Measurements from ENCODE around the gene CDKN1C. TPM values are rescaled to one million over a fixed set of nuclear protein-coding genes. Genes with fewer than 3 reads are reported as not detected.

Gene CDKN1C
- total and polyA plus RNA-seq, 2 of the 8 experiments (the other 6 are each of a cell fraction or from before 2014, with no cell fraction given): 12.8 to 14.1 TPM

DNA sequence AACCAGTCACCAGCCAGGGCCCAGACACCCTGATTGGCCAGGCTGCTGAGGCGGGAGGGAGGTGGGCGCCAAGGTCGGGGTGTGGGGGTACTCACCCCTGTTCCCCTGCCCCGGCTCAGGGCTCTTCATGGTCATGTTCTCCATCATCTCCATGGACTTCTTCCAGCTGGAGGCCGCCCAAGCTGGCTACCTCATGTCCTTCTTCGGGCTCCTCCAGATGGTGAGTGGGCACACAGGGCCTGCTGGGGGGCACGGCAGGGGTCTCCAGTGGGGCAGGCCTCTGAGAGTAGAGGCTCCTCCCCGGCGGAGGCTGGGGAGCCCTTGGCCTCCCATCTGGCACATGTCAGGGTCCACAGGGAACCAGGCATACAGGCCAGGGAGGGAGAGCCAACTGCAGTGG, 33.6 kb upstream of the CDKN1C start:
- H3K23ac ChIP-seq (ENCODE audit: insufficient read length): no peak overlapping the region
- POLR2A ChIA-PET (ENCODE audit: partially characterized antibody): interaction anchor here (1.0 to 1.4 kb wide), 2 partner anchors 17 to 23 kb away, joined by 3 read pairs; no protein-coding TSS in a partner anchor
- CTCF ChIA-PET (ENCODE audit: partially characterized antibody): interaction anchor here (1.6 to 4.2 kb wide), 5 partner anchors 11 to 388 kb away, joined by 3 to 18 read pairs (median 6); partner anchors contain the start of gene PHLDA2
- TF ChIP-seq, protein P1, sequence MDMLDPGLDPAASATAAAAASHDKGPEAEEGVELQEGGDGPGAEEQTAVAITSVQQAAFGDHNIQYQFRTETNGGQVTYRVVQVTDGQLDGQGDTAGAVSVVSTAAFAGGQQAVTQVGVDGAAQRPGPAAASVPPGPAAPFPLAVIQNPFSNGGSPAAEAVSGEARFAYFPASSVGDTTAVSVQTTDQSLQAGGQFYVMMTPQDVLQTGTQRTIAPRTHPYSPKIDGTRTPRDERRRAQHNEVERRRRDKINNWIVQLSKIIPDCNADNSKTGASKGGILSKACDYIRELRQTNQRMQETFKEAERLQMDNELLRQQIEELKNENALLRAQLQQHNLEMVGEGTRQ (IDR thresholded peaks at IDR 0.05; ENCODE audit: low read length): no peak
- TF ChIP-seq EZH2 (IDR thresholded peaks at IDR 0.05; ENCODE audit: low read depth, low read length, severe bottlenecking) (no peak), CBX8 (IDR thresholded peaks at IDR 0.05; ENCODE audit: borderline replicate concordance, low read depth, low read length) (no peak), SIN3A (conservative IDR thresholded peaks at IDR 0.05 in 1 of 2, IDR thresholded peaks at IDR 0.05 in 1 of 2; ENCODE audit: low read depth in 1 of 2, low read length in 2 of 2) (no peak), EP300 (IDR thresholded peaks at IDR 0.05; ENCODE audit: borderline replicate concordance in 1 of 2, low read depth in 2 of 2, low read length in 2 of 2) (no peak), CBX5 (IDR thresholded peaks at IDR 0.05; ENCODE audit: low read depth, low read length) (no peak), KDM4A (IDR thresholded peaks at IDR 0.05; ENCODE audit: low read depth, low read length, severe bottlenecking) (no peak)
- TF ChIP-seq, protein P2, sequence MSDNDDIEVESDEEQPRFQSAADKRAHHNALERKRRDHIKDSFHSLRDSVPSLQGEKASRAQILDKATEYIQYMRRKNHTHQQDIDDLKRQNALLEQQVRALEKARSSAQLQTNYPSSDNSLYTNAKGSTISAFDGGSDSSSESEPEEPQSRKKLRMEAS (IDR thresholded peaks at IDR 0.05): no peak
- TF ChIP-seq, protein P3, sequence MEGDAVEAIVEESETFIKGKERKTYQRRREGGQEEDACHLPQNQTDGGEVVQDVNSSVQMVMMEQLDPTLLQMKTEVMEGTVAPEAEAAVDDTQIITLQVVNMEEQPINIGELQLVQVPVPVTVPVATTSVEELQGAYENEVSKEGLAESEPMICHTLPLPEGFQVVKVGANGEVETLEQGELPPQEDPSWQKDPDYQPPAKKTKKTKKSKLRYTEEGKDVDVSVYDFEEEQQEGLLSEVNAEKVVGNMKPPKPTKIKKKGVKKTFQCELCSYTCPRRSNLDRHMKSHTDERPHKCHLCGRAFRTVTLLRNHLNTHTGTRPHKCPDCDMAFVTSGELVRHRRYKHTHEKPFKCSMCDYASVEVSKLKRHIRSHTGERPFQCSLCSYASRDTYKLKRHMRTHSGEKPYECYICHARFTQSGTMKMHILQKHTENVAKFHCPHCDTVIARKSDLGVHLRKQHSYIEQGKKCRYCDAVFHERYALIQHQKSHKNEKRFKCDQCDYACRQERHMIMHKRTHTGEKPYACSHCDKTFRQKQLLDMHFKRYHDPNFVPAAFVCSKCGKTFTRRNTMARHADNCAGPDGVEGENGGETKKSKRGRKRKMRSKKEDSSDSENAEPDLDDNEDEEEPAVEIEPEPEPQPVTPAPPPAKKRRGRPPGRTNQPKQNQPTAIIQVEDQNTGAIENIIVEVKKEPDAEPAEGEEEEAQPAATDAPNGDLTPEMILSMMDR (IDR thresholded peaks at IDR 0.05; ENCODE audit: control extremely low read depth in 1 of 3, insufficient read depth in 1 of 3, low read depth in 1 of 3, low read length in 3 of 3): no peak

More for the DNA sequence above, 33.6 kb upstream of the CDKN1C start:
- Histone ChIP-seq H3K9ac (replicated peaks in 1 of 4; ENCODE audit: extremely low read depth in 1 of 4, low read depth in 3 of 4, low read length in 3 of 4) (no peak overlapping the region), H4K5ac (ENCODE audit: insufficient read length, low read depth, low read length) (no peak overlapping the region), H3K79me2 (ENCODE audit: control insufficient read depth in 1 of 2, insufficient read depth in 2 of 2, low read length in 2 of 2) (no peaks in the 10 kb centered on the region), H3K4me3 (ENCODE audit: extremely low read depth in 1 of 4, insufficient read depth in 2 of 4, low read depth in 3 of 4, low read length in 4 of 4) (no peak overlapping the region), H3K18ac (ENCODE audit: extremely low read depth, low read length) (no peak overlapping the region), H2BK15ac (ENCODE audit: low read length) (no peak overlapping the region), H4K20me1 (replicated peaks in 1 of 2; ENCODE audit: control insufficient read depth in 1 of 2, insufficient read depth in 2 of 2, low read length in 2 of 2) (peaks cover 0 to 1% of the 10 kb centered on the region in 2 experiments), H3K23me2 (ENCODE audit: low read depth, low read length) (no peaks in the 10 kb centered on the region), H2BK12ac (ENCODE audit: low read depth, low read length) (no peak overlapping the region), H3K36me3 (ENCODE audit: control insufficient read depth in 2 of 4, insufficient read depth in 4 of 4, low read length in 3 of 4) (no peaks in the 10 kb centered on the region), H2AK5ac (ENCODE audit: low read depth, low read length) (no peak overlapping the region), H4K91ac (replicated peaks; ENCODE audit: insufficient read length, low read length) (no peak overlapping the region), H2BK5ac (ENCODE audit: low read depth, low read length) (no peak overlapping the region), H3K4me1 (replicated peaks in 1 of 4; ENCODE audit: control insufficient read depth in 3 of 4, insufficient read depth in 4 of 4, low read length in 3 of 4) (no peaks in the 10 kb centered on the region), H3K4me2 (ENCODE audit: insufficient read depth in 1 of 2, low read depth in 2 of 2, low read length in 2 of 2) (no peak overlapping the region), H2AFZ (ENCODE audit: low read length) (no peak overlapping the region), H3K56ac (replicated peaks; ENCODE audit: insufficient read length, low read depth, low read length) (no peak overlapping the region), H4K8ac (ENCODE audit: extremely low read depth, insufficient read depth, low read length) (no peak overlapping the region), H2BK20ac (ENCODE audit: low read length) (no peak overlapping the region), H3K79me1 (ENCODE audit: low read depth, low read length) (no peaks in the 10 kb centered on the region), H3K27ac (ENCODE audit: low read depth, low read length) (no peak overlapping the region), H2BK120ac (replicated peaks; ENCODE audit: low read depth, low read length) (no peak overlapping the region), H3K4ac (replicated peaks; ENCODE audit: insufficient read length, low read depth, low read length) (no peak overlapping the region), H3K9me3 (ENCODE audit: insufficient read depth in 2 of 2, low read depth in 1 of 2, low read length in 1 of 2) (no peaks in the 10 kb centered on the region), H3K27me3 (replicated peaks in 1 of 4; ENCODE audit: control insufficient read depth in 3 of 4, extremely low read depth in 1 of 4, insufficient read depth in 3 of 4, low read length in 3 of 4) (no peaks in the 10 kb centered on the region), H3K14ac (ENCODE audit: insufficient read length) (no peak overlapping the region)
- DNase-seq (ENCODE audit: low read depth in 1 of 2, low spot score in 2 of 2): no peak
- WGBS, 2 experiments (ENCODE audit: extremely low coverage in 1 of 2, insufficient coverage in 1 of 2, insufficient read length in 1 of 2, insufficient replicate concordance in 2 of 2, low coverage in 1 of 2, low lambda C conversion rate in 2 of 2, missing lambda C conversion rate in 1 of 2): 97% methylated on average over 9 of the region's 9 CpGs; no CpG with 5 or more reads in 1 of the 2 experiments
- FAIRE-seq: no peak

Measured in H1 (cell line).